CD4-positive, CD25-positive, alpha-beta regulatory T cell (primary cell): ENCODE measurements around the gene TTC6. TPM values are rescaled to one million over a fixed set of nuclear protein-coding genes. Genes with fewer than 3 reads are reported as not detected.
"Not testable (repeated sequence)": the region's sequence is repeated elsewhere in the genome, so short reads cannot be mapped to it uniquely, and the experiment has no call there.

Experiments used
- ATAC-seq, 2 donors: fragments of 150-1000 bp; cut with Tn5 transposase; one replicate each; pipeline ENCODE4 v1.10.0; 2021; ENCODE audit warnings: low read depth in 2 of 2, moderate number of reproducible peaks in 2 of 2, moderate library complexity in 1 of 2
- DNase-seq, 3 donors: peaks; one replicate each; pipeline versions ENCODE4 v3.0.0 to v3.0.0-alpha.2; 2012 to 2022; ENCODE audit warnings: mixed read lengths in 1 of 3
- H3K27ac ChIP-seq: one replicate; pipeline ENCODE4 v1.7.0; 2013; ENCODE audit warnings: mild to moderate bottlenecking, low read length; ENCODE audit not compliant: insufficient read depth, poor library complexity, severe bottlenecking
- H3K27me3 ChIP-seq: one replicate; pipeline ENCODE4 v1.7.0; 2013; ENCODE audit warnings: low read length; ENCODE audit not compliant: control insufficient read depth, insufficient read depth
- H3K36me3 ChIP-seq: one replicate; pipeline ENCODE4 v1.7.0; 2013; ENCODE audit warnings: mild to moderate bottlenecking, low read length, moderate library complexity; ENCODE audit not compliant: control insufficient read depth, insufficient read depth
- H3K4me1 ChIP-seq: 2 replicates; pipeline ENCODE4 v1.7.0; 2013; ENCODE audit warnings: mild to moderate bottlenecking, low read length; ENCODE audit not compliant: insufficient read depth, control insufficient read depth, poor library complexity, severe bottlenecking
- H3K4me3 ChIP-seq: one replicate; pipeline ENCODE4 v1.7.0; 2013; ENCODE audit warnings: low read depth, mild to moderate bottlenecking, low read length, moderate library complexity
- H3K9me3 ChIP-seq, 2 experiments: 1 replicate in 1 of 2; 2 replicates in 1 of 2; pipeline ENCODE4 v1.7.0; 2013; ENCODE audit warnings: low read length in 2 of 2, mild to moderate bottlenecking in 1 of 2, moderate library complexity in 1 of 2; ENCODE audit not compliant: control insufficient read depth in 2 of 2
- H3K27ac Mint-ChIP-seq, 3 donors: one replicate each; pipeline ENCODE4 v1.8.0; 2020 to 2022; ENCODE audit warnings: mild to moderate bottlenecking in 3 of 3, mixed read lengths in 3 of 3, moderate library complexity in 2 of 3
- H3K27me3 Mint-ChIP-seq: one replicate; pipeline ENCODE4 v1.8.0; 2022; ENCODE audit warnings: mild to moderate bottlenecking, mixed read lengths
- H3K36me3 Mint-ChIP-seq: one replicate; pipeline ENCODE4 v1.8.0; 2020; ENCODE audit warnings: mixed read lengths
- H3K4me1 Mint-ChIP-seq, 4 donors: one replicate each; pipeline ENCODE4 v1.8.0; 2020 to 2022; ENCODE audit warnings: mixed read lengths in 4 of 4, mild to moderate bottlenecking in 1 of 4
- H3K4me3 Mint-ChIP-seq, 4 donors: one replicate each; pipeline ENCODE4 v1.8.0; 2020 to 2022; ENCODE audit warnings: mild to moderate bottlenecking in 4 of 4, mixed read lengths in 4 of 4, moderate library complexity in 3 of 4
- H3K9me3 Mint-ChIP-seq, 7 donors: one replicate each; pipeline ENCODE4 v1.8.0; 2020 to 2022; ENCODE audit warnings: mixed read lengths in 7 of 7, mild to moderate bottlenecking in 3 of 7, moderate library complexity in 2 of 7
- polyA plus RNA-seq, 4 donors: library from polyadenylated mRNA; unstranded; fragments of 300-500 nt; fragmentation: Illumina TruSeq; gene quantifications; one replicate each; pipeline ENCODE4 v1.2.3, GENCODE V29; 2021
- total RNA-seq: library from RNA; stranded (reverse); gene quantifications from one replicate; pipeline ENCODE4 v1.2.3, GENCODE V29; 2022

The TTC6 gene, protein sequence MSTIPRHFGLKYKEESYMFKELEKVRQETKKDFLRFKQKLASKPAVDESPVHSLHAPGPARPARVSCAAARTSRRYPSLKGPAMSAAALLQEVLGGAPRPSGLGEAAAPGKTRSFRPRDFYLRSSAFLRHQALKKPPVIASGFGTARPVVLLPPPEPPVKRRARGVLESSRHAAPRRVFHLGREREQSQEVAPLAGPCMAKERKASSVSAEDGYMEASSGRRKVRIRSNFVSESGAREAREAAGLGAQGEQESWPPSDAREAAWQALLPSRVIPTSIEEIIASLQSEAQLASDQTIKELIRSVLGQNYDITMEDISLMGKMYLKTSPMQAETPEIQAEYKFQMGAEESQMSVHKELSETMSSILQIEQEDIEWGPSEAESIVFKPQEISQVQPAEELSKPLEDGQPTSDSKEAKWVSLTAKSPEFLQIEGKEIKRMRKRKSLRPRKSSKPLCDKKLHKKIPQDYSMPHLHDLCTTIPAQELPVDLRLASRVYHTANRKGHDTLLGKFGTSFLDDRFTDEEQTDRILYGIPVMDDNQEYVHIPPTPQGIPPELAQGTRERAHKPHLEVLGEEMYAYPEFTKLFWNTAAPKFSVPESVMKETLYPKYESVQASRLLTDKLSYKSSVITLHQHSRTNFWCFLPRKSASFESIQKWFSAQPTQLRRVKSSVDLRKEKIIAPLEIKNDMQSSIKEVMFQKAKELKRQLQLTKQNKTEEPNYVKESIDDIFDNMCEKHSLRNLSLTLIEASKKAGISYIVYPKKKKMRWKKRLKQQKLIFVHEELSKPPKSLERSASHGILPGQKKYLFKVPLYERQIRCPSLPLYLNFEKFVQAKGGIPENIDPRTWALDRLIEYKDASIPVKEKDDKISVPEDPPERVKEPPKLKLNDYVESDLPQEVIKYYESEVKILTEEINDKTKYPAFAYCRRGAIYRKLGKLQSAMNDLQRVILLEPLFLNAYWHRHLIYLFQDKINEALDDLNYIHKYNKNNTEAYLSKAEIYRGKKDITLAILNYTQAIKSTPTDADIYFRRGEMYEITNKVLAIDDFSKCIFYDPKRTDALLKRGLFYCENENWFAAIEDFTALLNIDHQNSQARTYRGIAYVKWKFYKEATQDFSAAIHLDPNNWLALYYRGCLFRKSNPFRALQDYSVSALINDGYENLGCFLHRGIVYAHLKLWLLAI (N-terminal part only)
- total RNA-seq (not detected), polyA plus RNA-seq (not detected)

DNA sequence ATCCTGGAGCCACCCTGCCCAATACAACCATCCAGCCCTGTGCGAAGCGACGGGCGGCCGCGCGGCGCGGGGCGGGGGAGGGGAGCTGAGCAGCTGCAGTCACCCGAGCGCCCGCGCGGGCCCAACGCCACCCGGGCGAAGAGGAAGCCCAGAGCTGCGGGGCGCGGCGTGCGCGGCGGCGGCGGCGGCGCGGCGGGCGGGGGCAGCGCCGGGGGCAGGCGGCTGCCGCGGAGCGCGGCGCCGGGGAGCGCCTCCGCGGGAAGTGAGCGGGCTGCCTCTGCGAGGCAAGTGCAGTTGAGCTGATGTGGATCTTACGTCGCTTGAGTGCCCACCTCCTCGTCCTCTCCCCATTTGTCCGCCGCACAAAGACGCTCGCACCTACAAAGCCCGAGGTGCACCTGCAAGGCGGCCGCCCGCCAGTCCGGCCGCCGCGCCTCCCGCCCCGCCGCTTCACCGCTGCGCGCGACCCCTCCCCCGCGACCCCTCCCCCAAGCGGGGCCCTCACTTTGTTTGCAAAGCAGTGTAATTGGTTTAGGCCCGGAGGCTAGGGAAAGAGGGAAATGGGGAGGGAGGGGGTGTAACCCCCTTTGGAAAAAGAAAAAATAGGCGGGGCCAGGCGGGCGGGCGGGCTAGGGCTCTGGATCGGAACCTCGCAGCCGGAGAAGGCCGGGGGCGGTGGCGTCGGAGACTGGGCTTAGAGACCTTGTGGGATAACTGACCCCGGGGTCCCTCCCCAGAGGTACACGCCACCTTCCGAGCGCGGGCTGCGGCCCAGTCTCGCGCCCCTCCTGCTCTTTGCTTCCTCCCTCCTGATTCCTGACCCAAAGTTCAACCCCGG is at the start of gene TTC6, which contains the start of gene FOXA1:
Gene TTC6 (plus strand): TSS at position 659 of the 838 bp plus-strand sequence. CDS start 26,436 bp downstream, outside the sequence.
Gene FOXA1 (minus strand): TSS at position 279 of the 838 bp plus-strand sequence. CDS start 277 bp downstream, at position 2.
- ATAC-seq = peak in 1 of 2 donors; percentile 22
- H3K9me3 Mint-ChIP-seq = peaks cover 0 to 20% (median 2%) of the 10 kb centered on the region in 7 donors
- H3K4me3 Mint-ChIP-seq = peak within 1 kb of the TSS; percentile 72 to 74 (median 72)
- H3K27me3 ChIP-seq = peaks cover 45% of the 10 kb centered on the region
- no peak within 1 kb of the TSS for H3K27ac Mint-ChIP-seq
- H3K9me3 ChIP-seq = peaks cover 0 to 8% of the 10 kb centered on the region in 2 experiments
- H3K4me1 ChIP-seq = peaks cover 22% of the 10 kb centered on the region
- H3K36me3 Mint-ChIP-seq = no peaks in the 10 kb centered on the region
- peaks cover 4 to 35% (median 11%) of the 10 kb centered on the region in 4 donors for H3K4me1 Mint-ChIP-seq
- DNase-seq = peak in 1 of 3 donors; percentile 35
- no peak within 1 kb of the TSS for H3K27ac ChIP-seq
- H3K4me3 ChIP-seq = no peak within 1 kb of the TSS
- no peaks in the 10 kb centered on the region for H3K36me3 ChIP-seq
- H3K27me3 Mint-ChIP-seq = peaks cover 75% of the 10 kb centered on the region

DNA sequence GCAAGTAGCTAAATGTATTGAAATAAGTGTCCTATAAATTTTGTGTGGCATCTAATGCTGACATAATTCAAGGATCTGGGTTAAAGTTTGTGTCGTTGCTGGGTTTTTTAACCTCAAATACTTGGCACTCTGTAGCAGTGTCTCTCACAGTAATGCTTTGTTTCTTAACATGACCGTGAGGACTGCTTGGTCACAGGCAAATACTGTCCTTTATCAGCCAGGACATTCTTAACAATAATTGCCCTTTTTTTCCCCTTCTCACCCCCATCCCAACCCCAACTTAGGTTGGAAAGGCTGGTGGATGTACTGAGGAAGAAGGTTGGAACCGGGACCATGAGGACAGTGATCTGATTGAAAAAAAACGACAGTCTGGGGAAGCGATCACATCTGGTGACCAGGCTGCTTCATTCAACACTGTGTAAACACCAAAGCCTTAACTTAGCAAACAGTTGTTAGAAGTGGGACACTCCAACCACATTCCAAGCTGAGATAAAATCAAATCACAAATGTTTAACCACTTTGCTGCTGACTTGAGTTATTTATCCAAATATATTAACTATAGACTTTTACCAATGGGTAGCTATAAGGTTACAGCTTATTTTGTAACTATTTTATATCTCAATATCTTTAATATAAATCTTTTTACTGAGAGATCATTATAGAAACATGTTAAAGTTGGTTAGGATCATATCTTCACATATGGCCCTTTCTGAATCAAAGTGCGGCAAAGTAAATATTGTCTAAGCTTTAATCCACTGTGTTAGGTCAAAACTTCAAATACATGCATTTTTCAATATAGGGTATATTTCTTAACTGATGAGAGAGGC is 48.6 kb upstream of the TTC6 start:
- Mint-ChIP-seq H3K4me3 (no peak overlapping the region), H3K27ac (no peak overlapping the region), H3K9me3 (peaks cover 0 to 2% (median 0%) of the 10 kb centered on the region in 7 donors), H3K4me1 (no peaks in the 10 kb centered on the region), H3K36me3 (no peaks in the 10 kb centered on the region), H3K27me3 (no peaks in the 10 kb centered on the region)
- Histone ChIP-seq H3K27me3 (no peaks in the 10 kb centered on the region), H3K27ac (no peak overlapping the region), H3K4me3 (no peak overlapping the region), H3K4me1 (no peaks in the 10 kb centered on the region), H3K9me3 (no peaks in the 10 kb centered on the region), H3K36me3 (no peaks in the 10 kb centered on the region)
- DNase-seq (no peak), ATAC-seq (no peak)

DNA sequence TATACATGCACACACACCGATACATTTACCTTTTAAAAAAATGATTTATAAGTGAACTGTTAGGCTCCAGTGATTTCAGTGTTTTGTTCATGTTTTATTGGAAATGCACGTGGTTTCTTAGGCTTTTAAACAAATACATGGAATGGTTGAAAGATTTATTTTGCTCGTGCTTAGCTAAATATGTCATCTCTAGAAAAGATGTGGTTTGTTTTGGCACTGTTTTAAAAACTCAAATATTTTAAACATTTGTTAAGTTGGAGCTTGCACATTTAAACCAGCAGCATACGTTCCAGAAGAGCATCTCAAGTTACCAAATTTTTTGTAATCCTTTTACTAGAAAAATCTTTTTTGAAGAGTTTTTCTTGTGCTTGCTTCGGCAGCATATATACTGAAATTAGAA is 44.9 kb upstream of the TTC6 start:
- H3K9me3 ChIP-seq = peaks cover 0 to 5% of the 10 kb centered on the region in 2 experiments
- no peaks in the 10 kb centered on the region for H3K27me3 ChIP-seq

DNA sequence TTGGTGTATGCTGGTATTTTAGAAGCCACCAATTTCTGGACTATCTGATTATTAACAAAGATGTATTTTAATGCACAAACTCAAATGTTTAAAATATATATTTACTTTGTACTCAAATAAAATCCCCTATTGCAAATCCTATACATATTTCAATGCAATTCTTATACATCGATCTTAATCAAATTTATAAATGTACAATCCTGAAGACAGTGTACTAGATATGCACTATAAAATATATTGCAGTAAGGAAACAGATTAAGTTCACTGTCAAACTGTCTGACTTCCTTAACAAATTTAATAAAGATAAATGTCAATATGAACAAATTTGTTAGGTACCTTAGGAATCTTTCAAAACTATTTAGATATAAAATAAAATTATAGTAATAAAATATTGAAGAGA is 44.3 kb upstream of the TTC6 start:
- peaks cover 0 to 21% (median 5%) of the 10 kb centered on the region in 7 donors for H3K9me3 Mint-ChIP-seq
- no peaks in the 10 kb centered on the region for H3K4me1 Mint-ChIP-seq
- no peak overlapping the region for H3K27ac Mint-ChIP-seq
- no peaks in the 10 kb centered on the region for H3K36me3 ChIP-seq
- no peaks in the 10 kb centered on the region for H3K4me1 ChIP-seq
- DNase-seq (no peak), ATAC-seq (no peak)
- H3K4me3 ChIP-seq = no peak overlapping the region
- no peaks in the 10 kb centered on the region for H3K36me3 Mint-ChIP-seq
- H3K4me3 Mint-ChIP-seq = no peak overlapping the region
- H3K9me3 ChIP-seq = peaks cover 0 to 5% of the 10 kb centered on the region in 2 experiments
- H3K27me3 Mint-ChIP-seq = no peaks in the 10 kb centered on the region
- H3K27me3 ChIP-seq = no peaks in the 10 kb centered on the region
- H3K27ac ChIP-seq = no peak overlapping the region

More for the DNA sequence above, 44.9 kb upstream of the TTC6 start:
- no peak overlapping the region for H3K27ac ChIP-seq
- Mint-ChIP-seq H3K4me1 (no peaks in the 10 kb centered on the region), H3K27me3 (no peaks in the 10 kb centered on the region), H3K27ac (no peak overlapping the region), H3K4me3 (no peak overlapping the region), H3K9me3 (peaks cover 0 to 21% (median 6%) of the 10 kb centered on the region in 7 donors), H3K36me3 (no peaks in the 10 kb centered on the region)
- no peaks in the 10 kb centered on the region for H3K4me1 ChIP-seq
- H3K36me3 ChIP-seq = no peaks in the 10 kb centered on the region
- DNase-seq = no peak
- no peak overlapping the region for H3K4me3 ChIP-seq
- ATAC-seq = no peak

DNA sequence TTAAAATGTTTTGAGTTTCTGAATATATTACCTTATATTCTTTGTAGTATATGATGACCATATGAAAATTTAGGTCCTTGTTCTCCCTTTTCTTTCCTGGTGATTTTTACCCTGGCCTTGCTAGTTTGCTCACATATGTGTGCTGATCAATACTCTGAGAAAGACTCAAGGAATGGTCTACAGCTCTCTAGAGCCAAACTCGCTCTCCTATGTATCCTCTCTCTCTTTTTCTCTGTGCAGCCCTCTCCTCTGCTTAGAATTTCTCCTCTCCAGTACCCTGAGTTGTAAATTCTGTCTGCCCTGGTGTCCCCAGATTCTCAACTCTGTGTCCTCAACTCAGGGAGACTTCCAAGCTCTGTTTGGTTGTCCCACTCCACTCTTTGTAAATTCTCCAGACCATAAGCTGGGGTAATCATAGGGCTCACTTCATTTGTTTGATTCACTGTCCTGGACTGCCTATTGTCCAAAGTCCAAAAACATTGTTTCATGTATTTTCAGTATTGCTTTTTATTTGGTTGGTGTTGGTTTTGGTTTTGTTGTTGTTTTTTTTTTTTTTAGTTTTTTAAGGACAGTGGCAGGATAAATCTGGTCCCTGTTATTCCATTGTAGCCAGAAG is 41.4 kb upstream of the TTC6 start:
- no peaks in the 10 kb centered on the region for H3K27me3 ChIP-seq
- Mint-ChIP-seq H3K36me3 (no peaks in the 10 kb centered on the region), H3K4me1 (no peaks in the 10 kb centered on the region), H3K27ac (no peak overlapping the region), H3K27me3 (no peaks in the 10 kb centered on the region), H3K4me3 (no peak overlapping the region), H3K9me3 (peaks cover 0 to 32% (median 7%) of the 10 kb centered on the region in 7 donors)
- peaks cover 0 to 5% of the 10 kb centered on the region in 2 experiments for H3K9me3 ChIP-seq
- ATAC-seq (no peak), DNase-seq (no peak)
- no peak overlapping the region for H3K4me3 ChIP-seq
- H3K27ac ChIP-seq = no peak overlapping the region
- H3K4me1 ChIP-seq = no peaks in the 10 kb centered on the region
- H3K36me3 ChIP-seq = no peaks in the 10 kb centered on the region

DNA sequence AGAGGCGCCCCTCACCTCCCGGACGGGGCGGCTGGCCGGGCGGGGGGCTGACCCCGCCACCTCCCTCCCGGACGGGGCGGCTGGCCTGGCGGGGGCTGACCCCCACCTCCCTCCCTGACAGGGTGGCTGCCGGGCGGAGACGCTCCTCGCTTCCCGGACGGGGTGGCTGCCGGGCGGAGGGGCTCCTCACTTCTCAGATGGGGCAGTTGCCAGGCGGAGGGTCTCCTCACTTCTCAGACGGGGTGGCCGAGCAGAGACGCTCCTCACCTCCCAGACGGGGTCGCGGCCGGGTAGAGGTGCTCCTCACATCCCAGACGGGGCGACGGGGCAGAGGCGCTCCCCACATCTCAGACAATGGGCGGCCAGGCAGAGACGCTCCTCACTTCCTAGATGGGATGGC is 39.8 kb upstream of the TTC6 start:
- not testable (repeated sequence) for H3K4me1 Mint-ChIP-seq, H3K36me3 Mint-ChIP-seq, H3K36me3 ChIP-seq, H3K27ac Mint-ChIP-seq, H3K27ac ChIP-seq, ATAC-seq, H3K27me3 ChIP-seq, H3K4me3 ChIP-seq, H3K4me3 Mint-ChIP-seq, H3K4me1 ChIP-seq, DNase-seq, H3K9me3 ChIP-seq, H3K27me3 Mint-ChIP-seq
- H3K9me3 Mint-ChIP-seq = peaks cover 0 to 32% (median 7%) of the 10 kb centered on the region in 7 donors
